ENCODE data around the gene KLHL36. TPM values are rescaled to one million over a fixed set of nuclear protein-coding genes. Genes with fewer than 3 reads are reported as not detected.
"Not testable (repeated sequence)": the region's sequence is repeated elsewhere in the genome, so short reads cannot be mapped to it uniquely, and the experiment has no call there.

KLHL36 gene
- total RNA-seq, 1 experiment from 2014 or later: 45.5 TPM

DNA sequence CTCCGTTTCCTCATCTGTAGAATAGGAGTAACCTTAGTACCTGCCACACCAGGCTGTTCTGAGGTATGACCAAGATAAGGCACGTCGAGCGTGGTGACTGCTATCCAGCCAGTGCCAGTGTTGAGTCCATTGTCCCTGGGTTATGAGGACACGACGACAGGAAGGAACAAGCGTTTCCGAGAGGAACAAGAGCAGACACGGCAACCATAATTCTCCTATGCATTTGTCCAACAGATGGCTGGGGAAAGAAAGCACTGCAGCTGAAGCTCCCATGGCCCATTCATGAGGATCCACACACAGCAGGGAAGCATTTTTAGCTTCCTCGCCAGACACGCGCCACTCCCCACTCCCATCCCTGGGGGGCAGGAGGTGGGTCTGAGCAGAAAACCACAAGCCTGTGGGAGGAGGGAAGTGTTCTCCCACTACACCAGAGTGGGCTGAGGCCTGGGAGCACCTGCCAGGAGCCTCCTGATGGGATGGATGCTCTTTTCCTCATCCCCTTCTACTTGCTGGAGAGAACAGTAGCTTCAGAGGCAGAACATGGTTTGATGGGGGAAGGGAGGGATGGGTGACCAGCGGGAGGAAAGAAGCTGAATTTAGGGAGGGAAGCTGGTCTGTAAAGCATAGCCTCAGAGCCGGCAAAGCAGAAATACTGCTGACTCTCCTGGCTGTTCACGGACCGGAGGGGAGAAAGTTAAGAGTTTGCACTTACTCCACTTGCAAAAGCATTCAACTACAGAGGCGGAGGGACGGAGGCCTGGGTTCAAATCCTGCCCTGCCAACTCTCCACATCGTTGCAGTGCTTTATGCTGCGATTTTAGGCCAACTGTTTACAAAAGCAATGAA is 33.1 kb upstream of the KLHL36 start:
- no peak for DNase-seq (ENCODE audit: low read depth)

- DNase-seq (ENCODE audit: low read depth): no peak
Observed at GRCh38 chr16:84616515-84616914, 31.8 kb upstream of the KLHL36 start.

DNA sequence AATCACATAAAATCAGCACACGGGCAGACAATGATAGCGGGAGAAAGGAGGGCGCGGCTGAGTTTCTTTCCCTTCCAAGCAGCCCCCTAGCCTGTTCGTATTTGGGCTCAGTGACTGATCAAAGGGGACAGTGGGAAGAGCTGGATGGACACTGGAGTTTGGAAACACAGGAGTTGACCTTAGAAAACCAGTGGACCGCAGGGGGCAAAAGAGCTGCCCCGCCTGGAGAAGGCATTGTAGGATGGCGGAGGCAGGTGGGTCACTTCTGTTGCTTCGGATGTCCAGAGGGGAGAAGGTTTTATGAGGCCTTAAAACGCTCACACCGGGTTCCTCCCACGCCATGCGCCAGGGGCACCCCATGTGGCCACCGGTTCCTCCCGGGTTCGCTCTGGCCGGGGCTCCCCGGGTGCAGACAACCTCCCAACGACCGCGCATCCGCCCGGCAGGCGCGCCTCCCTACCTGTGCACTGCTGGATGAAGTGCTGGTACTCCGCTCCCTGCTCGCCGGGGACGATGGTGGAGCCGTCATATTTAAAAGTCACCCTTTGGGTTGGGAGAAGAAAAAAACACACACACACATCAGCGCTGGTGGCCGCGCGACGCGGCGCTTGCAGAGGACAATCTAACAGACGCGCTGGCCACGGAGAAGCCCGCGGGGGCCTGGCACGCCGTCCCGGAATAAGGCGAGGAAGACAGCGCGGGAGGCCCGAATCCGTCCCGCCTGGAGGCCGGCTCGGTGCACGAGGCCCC is 31.1 kb upstream of the KLHL36 start:
- no peak for DNase-seq (ENCODE audit: low read depth)

DNA sequence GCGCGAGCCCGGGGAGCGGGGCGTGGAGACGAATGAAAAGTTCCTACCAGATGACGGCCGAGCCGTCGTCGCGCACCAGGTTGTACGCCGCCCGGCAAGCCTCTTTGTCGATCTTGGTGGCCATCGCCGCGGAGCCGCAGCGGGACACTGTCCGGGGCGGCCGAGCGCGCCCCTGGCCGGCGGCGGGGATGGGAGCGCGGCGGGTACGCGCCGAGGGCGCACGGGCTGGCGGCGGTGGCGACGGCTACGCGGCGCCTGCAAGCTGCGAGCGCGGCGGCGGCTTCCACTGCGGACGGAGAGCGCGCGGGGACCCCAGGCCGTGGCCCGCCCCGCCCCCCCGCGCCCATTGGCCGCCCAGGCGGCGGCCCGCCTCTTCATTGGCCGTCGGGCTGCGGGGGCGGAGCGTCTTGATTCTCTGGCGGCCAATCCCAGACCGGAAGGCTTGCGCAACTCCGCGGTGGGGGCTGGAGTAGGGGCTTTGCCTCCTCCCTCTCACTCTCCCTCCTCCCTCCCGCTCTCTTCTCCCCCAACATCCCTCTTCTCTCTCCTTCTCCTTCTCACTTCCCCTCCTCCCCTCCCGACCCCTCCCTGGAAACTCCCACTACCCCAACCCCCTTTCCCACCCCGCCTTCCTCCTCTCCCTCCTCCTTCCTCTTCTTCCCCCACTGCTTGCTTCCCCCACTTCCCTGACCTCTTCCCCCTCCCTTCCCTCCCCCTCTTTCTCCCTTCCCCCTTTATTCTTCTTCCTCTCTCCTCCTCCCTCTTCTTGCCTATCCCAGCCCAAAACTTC is 30.3 kb upstream of the KLHL36 start, which contains the start of gene COTL1:
Gene COTL1 (minus strand): TSS at position 288 of the 790 bp plus-strand sequence. CDS start 164 bp downstream, at position 124.
- DNase-seq (ENCODE audit: low read depth): peak; percentile 95

DNA sequence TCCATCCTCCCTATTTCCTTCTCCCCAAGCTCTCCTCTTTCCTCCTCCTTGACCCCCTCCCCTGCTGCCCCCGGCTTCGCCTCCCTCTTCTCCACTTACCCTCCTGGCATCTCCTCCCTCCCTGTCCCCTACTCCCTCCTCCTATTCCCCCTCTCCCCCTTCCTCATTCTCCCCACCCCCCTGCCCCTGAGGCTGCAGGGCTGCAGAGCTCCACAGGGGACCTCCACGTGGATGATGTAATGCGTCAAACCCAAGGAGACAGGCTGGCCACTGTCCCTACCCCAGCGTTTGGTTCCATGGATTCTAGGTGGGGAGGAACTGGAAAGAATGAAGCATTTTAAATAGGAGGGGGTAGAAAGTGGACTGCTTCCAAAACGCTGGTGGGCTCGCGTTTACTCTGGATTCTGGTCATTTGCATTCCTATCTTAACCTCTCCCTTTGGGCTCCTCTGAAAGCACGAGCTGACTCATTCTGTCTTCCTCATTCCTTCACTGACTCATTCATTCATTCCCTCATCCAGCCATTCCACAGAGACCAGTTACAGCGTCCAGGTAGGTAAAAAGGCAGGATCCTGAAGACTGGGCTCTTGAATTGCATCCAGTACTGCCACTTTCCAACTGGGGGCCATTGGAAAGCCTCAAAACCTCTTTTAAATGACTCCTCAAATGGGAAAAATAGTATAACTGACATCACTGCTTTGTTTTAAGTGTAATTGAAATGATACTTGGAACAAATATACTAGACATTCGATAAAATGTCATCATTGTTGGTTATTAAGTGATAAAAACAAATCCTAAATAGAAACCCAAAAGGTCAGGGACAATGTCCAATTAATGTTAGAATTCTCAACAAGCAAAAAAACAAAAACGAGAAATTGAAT is 29.5 kb upstream of the KLHL36 start:
- peak; percentile 87 for DNase-seq (ENCODE audit: low read depth)

GRCh38 chr16:84620913-84621312 is 27.4 kb upstream of the KLHL36 start:
- DNase-seq (ENCODE audit: low read depth): not testable (repeated sequence)

DNA sequence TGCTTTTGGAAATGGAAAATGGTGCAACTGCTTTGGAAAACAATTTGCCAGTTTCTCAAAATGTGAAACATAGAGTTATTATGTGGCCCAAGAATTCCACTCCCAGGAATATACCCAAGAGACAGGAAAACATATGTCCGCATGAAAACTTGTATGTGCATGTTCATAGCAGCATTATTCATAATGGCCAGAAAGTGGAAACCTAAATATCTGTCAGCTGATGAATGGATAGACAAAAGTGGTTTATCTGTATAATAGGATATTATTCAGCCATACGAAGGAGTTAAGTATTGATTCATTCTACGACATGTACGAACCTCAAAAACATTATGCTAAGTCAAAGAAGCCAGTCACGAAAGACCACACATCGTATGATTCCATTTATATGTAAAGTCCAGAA is 22.8 kb upstream of the KLHL36 start:
- no peak for DNase-seq (ENCODE audit: low read depth)

DNA sequence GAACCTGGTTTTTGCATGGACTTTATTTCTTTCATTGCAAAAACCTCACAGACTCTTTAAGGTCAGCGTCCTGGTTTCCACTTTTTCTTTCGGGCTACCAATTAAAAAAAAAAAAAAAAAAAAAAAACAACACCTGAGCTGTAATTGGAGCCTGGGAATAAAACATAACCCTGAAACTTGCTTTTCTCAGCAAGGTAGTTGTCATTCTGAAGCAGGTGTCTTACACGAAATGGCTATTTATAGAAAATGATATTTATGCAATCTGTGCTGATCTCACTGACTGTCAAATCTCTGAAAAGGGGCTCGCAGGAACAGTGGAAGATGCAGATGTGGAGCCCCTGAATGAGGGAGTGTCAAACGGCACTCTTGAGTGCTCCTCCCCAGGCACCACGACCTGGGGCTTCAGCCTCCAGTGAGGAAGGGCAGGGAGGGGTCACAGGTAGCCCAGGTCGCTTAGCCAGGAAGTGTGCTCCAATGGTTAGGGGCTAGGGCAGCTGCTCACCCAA is 20.0 kb upstream of the KLHL36 start:
- no peak for DNase-seq (ENCODE audit: low read depth)

- no peak for DNase-seq (ENCODE audit: low read depth)
Observed at GRCh38 chr16:84629580-84629979, 18.7 kb upstream of the KLHL36 start.

GRCh38 chr16:84630009-84630408 is 18.3 kb upstream of the KLHL36 start:
- no peak for DNase-seq (ENCODE audit: low read depth)

DNA sequence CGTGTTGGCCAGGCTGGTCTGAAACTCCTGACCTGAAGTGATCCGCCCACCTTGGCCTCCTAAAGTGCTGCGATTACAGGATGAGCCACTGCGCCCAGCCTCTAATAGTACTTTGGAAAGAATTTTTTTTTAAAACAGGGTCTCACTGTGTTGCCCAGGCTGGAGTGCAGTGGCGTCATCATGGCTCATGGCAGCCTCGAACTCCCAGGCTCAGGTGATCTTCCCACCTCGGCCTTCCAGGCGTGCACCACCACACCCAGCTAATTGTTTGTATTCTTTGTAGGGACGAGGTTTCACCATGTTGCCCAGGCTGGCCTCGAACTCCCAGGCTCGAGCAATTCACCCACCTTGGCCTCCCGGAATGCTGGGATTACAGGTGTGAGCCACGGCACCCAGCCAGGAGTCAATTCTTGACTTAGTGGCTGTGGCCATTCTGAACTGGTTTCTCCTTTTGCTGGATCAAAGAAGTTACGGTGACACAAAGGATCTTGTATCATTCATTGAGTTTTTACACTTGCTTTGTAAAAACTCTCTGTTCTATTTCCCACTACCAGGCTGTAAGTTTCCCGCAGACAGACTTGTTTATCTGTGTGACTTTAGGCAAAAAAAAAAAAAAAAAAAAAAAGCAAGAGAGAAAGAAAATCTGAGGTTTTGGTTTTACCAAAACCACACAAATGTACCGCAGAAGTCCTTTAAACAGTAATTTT is 17.7 kb upstream of the KLHL36 start:
- DNase-seq (ENCODE audit: low read depth): no peak

GRCh38 chr16:84631153-84631466 is 17.2 kb upstream of the KLHL36 start:
- DNase-seq (ENCODE audit: low read depth): no peak

GRCh38 chr16:84631886-84632285 is 16.4 kb upstream of the KLHL36 start:
- no peak for DNase-seq (ENCODE audit: low read depth)

DNA sequence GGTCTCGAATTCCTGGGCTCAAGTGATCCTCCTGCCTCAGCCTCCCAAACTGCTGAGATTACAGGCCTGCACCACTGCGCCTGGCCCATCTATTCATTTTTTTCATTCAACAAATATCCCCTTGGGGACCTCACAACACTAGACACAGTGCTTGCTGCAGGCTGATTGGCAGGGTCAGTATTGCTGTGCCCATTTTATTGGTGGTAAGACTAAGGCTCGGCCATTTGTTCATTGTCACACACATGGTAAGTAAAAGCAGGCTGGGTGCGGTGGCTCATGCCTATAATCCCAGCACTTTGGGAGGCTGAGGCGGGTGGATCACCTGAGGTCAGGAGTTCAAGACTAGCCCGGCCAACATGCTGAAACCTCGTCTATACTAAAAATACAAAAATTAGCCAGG is 15.4 kb upstream of the KLHL36 start:
- DNase-seq (ENCODE audit: low read depth): not testable (repeated sequence)

DNA sequence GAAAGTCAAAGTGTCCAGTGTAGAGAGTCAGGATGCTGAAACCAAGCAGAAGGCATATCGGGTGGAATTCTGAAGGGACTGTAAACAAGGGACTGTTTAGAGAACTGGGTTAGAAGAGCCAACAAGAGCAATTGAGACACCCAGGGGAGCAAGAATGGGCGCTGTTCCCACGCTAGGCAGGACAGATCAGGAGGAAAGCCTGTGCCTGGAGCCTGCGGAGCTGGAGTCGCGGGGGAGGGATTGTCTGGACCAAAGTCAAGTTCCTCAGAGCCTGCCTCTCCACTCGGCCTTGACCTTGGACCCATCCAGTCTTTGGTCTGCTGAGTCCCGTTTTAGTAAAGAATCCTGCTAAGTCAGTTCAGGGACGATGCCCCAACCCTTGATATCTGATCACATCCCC is 14.7 kb upstream of the KLHL36 start:
- no peak for DNase-seq (ENCODE audit: low read depth)

- no peak for DNase-seq (ENCODE audit: low read depth)
Observed at GRCh38 chr16:84635702-84636101, 12.6 kb upstream of the KLHL36 start.

- no peak for DNase-seq (ENCODE audit: low read depth)
Observed at GRCh38 chr16:84637709-84638108, 10.6 kb upstream of the KLHL36 start.

DNA sequence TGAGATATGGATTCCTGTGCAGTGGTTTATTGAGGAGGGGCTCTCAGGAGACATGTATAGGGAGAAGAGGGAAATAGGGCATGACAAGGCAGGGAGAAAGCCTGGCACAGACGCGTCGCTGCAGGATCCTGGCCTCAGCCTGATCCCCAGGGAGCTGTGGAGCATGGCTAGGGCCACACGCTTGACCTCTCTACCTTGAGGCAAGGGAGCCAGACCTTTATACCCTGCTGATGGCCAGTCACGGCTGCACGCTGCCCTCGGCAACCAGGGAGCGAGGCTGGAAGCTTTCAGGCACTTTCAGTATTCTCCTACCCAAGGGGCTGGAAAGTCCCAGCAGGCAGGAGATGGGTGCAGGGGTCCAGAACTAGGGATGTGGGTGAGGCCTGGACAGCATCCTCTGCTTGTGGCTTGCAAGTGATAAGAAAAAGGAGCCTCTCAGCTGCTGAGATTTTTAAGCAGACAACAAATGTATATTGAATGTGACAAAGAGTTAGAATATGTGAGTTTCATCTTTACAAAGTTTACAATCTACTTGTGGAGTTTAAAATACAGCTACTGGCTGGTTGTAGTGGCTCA is 10.0 kb upstream of the KLHL36 start:
- DNase-seq (ENCODE audit: low read depth): no peak

GRCh38 chr16:84640145-84640544 is 8.2 kb upstream of the KLHL36 start:
- DNase-seq (ENCODE audit: low read depth): no peak

Measured in LHCN-M2 (cell line).